Placental epithelial cell (primary cell): ENCODE results near the gene PDLIM4. TPM values are rescaled to one million over a fixed set of nuclear protein-coding genes. Genes with fewer than 3 reads are reported as not detected.

Experiments used
- total RNA-seq: library from RNA; depleted of rRNA; stranded (reverse); fragments of >200 nt; gene quantifications from 2 replicates; pipeline ENCODE4 v1.2.3, GENCODE V29; 2012

PDLIM4 gene
- 39.3 and 132 TPM in 2 replicates for total RNA-seq

GRCh38 chr5:132257131-132258101 lies at the start of gene PDLIM4:
Gene PDLIM4 (plus strand): TSS chr5:132257696. CDS start chr5:132257735, 39 bp downstream.

GRCh38 chr5:132227485-132228240 lies 29.8 kb upstream of the PDLIM4 start, which contains the start of gene P4HA2:
Gene P4HA2 (minus strand): TSS chr5:132227853. CDS start chr5:132218626, 9,227 bp downstream.

GRCh38 chr5:132293992-132294727 lies 36.7 kb downstream of the PDLIM4 start, which contains the start of gene SLC22A4:
Gene SLC22A4 (plus strand): TSS chr5:132294394. CDS start chr5:132294617, 223 bp downstream.

Other genes starting within 250 kb of the PDLIM4 start
- 0.33 and 0.39 TPM in 2 replicates for gene ACSL6, start 246.0 kb upstream of the PDLIM4 start, total RNA-seq
- gene IL3, start 197.0 kb upstream of the PDLIM4 start, total RNA-seq: not detected in 2 replicates
- not detected in 2 replicates for gene CSF2, start 183.9 kb upstream of the PDLIM4 start, total RNA-seq
- 406 and 419 TPM in 2 replicates for gene P4HA2, start 29.8 kb upstream of the PDLIM4 start, total RNA-seq
- 3.9 and 4.3 TPM in 2 replicates for gene SLC22A4, start 36.7 kb downstream of the PDLIM4 start, total RNA-seq
- gene SLC22A5, start 112.0 kb downstream of the PDLIM4 start, total RNA-seq: 52.6 and 62.8 TPM in 2 replicates
- 5.1 and 5.3 TPM in 2 replicates for gene IRF1, start 233.1 kb downstream of the PDLIM4 start, total RNA-seq